A549 (cell line): ENCODE measurements around the gene POLR1B.

Experiments
- HDAC2 ChIP-seq: fragments of 200-600 bp; sonication (generic); IDR thresholded peaks from 2 replicates; pipeline ENCODE4 v1.6.1; 2016
- POLR2A ChIP-seq: IDR thresholded peaks from 2 replicates; pipeline ENCODE4 v1.6.1; 2012; ENCODE audit warnings: mild to moderate bottlenecking, low read length
- SMC3 ChIP-seq: fragments of >200 bp; sonication (Bioruptor Twin); formaldehyde crosslinking; IDR thresholded peaks from 3 replicates; pipeline ENCODE4 v1.6.1; 2018; ENCODE audit warnings: inconsistent platforms
- TF ChIP-seq, protein P1 (sequence below): fragments of >200 bp; sonication (Bioruptor Twin); formaldehyde crosslinking; IDR thresholded peaks from 3 replicates; pipeline ENCODE4 v1.5.1; 2016

DNA sequence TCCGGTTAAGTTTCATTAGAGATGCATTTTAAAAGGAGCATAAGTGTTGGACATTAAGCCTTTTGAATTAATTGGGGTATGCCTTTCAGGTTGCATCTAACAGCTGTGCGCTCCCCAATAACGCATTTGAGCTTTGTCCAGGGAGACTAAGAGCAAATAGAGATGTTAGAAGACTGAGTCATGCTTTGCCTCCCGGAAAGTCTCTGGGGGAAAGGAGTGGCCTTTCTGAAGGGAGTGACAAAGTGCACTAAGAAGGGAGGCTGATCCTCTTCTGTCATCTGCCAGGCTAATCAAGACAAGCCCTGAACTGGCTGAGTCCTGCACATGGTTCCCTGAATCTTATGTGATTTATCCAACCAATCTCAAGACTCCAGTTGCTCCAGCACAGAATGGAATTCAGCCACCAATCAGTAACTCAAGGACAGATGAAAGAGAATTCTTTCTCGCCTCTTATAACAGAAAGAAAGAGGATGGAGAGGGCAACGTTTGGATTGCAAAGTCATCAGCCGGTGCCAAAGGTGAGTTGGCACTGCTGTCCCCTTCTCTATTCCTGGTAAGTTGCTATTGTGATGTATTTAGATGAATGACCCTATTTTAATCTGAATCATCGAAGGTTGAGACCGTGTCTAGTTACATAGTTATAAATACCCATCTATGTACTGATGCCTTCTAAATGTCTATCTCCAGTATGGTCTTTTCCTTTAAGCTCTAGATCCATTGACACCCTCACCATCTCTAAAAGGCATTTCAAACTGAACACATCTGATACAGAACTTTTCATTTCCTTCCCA lies 48.2 kb upstream of the POLR1B start:
- no peak for TF ChIP-seq POLR2A
- TF ChIP-seq, protein P1, sequence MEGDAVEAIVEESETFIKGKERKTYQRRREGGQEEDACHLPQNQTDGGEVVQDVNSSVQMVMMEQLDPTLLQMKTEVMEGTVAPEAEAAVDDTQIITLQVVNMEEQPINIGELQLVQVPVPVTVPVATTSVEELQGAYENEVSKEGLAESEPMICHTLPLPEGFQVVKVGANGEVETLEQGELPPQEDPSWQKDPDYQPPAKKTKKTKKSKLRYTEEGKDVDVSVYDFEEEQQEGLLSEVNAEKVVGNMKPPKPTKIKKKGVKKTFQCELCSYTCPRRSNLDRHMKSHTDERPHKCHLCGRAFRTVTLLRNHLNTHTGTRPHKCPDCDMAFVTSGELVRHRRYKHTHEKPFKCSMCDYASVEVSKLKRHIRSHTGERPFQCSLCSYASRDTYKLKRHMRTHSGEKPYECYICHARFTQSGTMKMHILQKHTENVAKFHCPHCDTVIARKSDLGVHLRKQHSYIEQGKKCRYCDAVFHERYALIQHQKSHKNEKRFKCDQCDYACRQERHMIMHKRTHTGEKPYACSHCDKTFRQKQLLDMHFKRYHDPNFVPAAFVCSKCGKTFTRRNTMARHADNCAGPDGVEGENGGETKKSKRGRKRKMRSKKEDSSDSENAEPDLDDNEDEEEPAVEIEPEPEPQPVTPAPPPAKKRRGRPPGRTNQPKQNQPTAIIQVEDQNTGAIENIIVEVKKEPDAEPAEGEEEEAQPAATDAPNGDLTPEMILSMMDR: no peak
- no peak for TF ChIP-seq HDAC2
- TF ChIP-seq SMC3: no peak
